Mesothelial cell of epicardium (in vitro differentiated cells): ENCODE measurements around the gene IGF2BP1. TPM values are rescaled to one million over a fixed set of nuclear protein-coding genes. Genes with fewer than 3 reads are reported as not detected.

Experiments used
- DNase-seq, 2 experiments: peaks; one replicate each; pipeline ENCODE4 v3.0.0; 2021; ENCODE audit warnings: low spot score in 2 of 2; ENCODE audit not compliant: unreplicated experiment in 2 of 2
- H3K27ac Mint-ChIP-seq: 2 replicates; pipeline ENCODE4 v1.8.0; 2021; ENCODE audit warnings: mixed read lengths
- H3K27me3 Mint-ChIP-seq: 2 replicates; pipeline ENCODE4 v1.8.0; 2021; ENCODE audit warnings: low read depth, mixed read lengths
- H3K36me3 Mint-ChIP-seq: 2 replicates; pipeline ENCODE4 v1.8.0; 2021; ENCODE audit warnings: mixed read lengths
- H3K4me1 Mint-ChIP-seq: 2 replicates; pipeline ENCODE4 v1.8.0; 2021; ENCODE audit warnings: mixed read lengths
- H3K4me3 Mint-ChIP-seq: 2 replicates; pipeline ENCODE4 v1.8.0; 2021; ENCODE audit warnings: mild to moderate bottlenecking, moderate library complexity, mixed read lengths
- H3K9me3 Mint-ChIP-seq: 2 replicates; pipeline ENCODE4 v1.8.0; 2021; ENCODE audit warnings: mixed read lengths
- CTCF ChIP-seq: fragments of 200-600 bp; sonication (generic); IDR thresholded peaks from one replicate; pipeline ENCODE4 v1.5.0; 2021; ENCODE audit warnings: antibody characterized with exemption; ENCODE audit not compliant: unreplicated experiment
- total RNA-seq: library from RNA; stranded (reverse); gene quantifications from 3 replicates; pipeline ENCODE4 v1.2.1, GENCODE V29; 2021

The IGF2BP1 gene
- total RNA-seq, 1 donor from 2014 or later: 227 TPM

GRCh38 chr17:48996722-48997102 is 473 bp upstream of the IGF2BP1 start:
- Mint-ChIP-seq H3K27me3 (no peaks in the 10 kb centered on the region), H3K4me1 (peaks cover 46% of the 10 kb centered on the region), H3K9me3 (no peaks in the 10 kb centered on the region), H3K27ac (peak overlapping the region; percentile 99), H3K4me3 (peak overlapping the region; percentile 96), H3K36me3 (no peaks in the 10 kb centered on the region)
- no peak for TF ChIP-seq CTCF
- DNase-seq: peak in 1 of 2 experiments; percentile 73

GRCh38 chr17:48997827-48998586 is 822 bp downstream of the IGF2BP1 start:
- Mint-ChIP-seq H3K9me3 (no peaks in the 10 kb centered on the region), H3K4me1 (peaks cover 49% of the 10 kb centered on the region), H3K36me3 (no peaks in the 10 kb centered on the region), H3K4me3 (peak overlapping the region; percentile 96), H3K27me3 (no peaks in the 10 kb centered on the region), H3K27ac (peak overlapping the region; percentile 99)
- TF ChIP-seq CTCF: no peak
- peak in 1 of 2 experiments; percentile 61 for DNase-seq

GRCh38 chr17:48998587-48999440 is 1.6 kb downstream of the IGF2BP1 start:
- H3K9me3 Mint-ChIP-seq: no peaks in the 10 kb centered on the region
- no peak for TF ChIP-seq CTCF
- peak overlapping the region; percentile 96 for H3K4me3 Mint-ChIP-seq
- peaks cover 55% of the 10 kb centered on the region for H3K4me1 Mint-ChIP-seq
- no peak for DNase-seq
- H3K27ac Mint-ChIP-seq: peak overlapping the region; percentile 99
- no peaks in the 10 kb centered on the region for H3K36me3 Mint-ChIP-seq
- no peaks in the 10 kb centered on the region for H3K27me3 Mint-ChIP-seq

GRCh38 chr17:49000943-49001342 is 3.8 kb downstream of the IGF2BP1 start:
- no peak for TF ChIP-seq CTCF
- no peaks in the 10 kb centered on the region for H3K27me3 Mint-ChIP-seq
- no peak for DNase-seq
- no peaks in the 10 kb centered on the region for H3K9me3 Mint-ChIP-seq
- H3K36me3 Mint-ChIP-seq: peaks cover 3% of the 10 kb centered on the region
- H3K27ac Mint-ChIP-seq: peak overlapping the region; percentile 99
- peak overlapping the region; percentile 96 for H3K4me3 Mint-ChIP-seq
- peaks cover 57% of the 10 kb centered on the region for H3K4me1 Mint-ChIP-seq

- no peak for TF ChIP-seq CTCF
- DNase-seq: no peak
- Mint-ChIP-seq H3K27me3 (no peaks in the 10 kb centered on the region), H3K36me3 (peaks cover 4% of the 10 kb centered on the region), H3K9me3 (no peaks in the 10 kb centered on the region), H3K4me1 (peaks cover 63% of the 10 kb centered on the region), H3K27ac (peak overlapping the region; percentile 99), H3K4me3 (peak overlapping the region; percentile 96)
These were observed 4.5 kb downstream of the IGF2BP1 start for GRCh38 chr17:49001671-49002070.
